Skeletal muscle satellite cell (primary cell): ENCODE measurements around the gene GDF11.

Experiments
- H3K27me3 ChIP-seq: 2 replicates; pipeline ENCODE4 v1.7.0; 2013; ENCODE audit warnings: low read length; ENCODE audit not compliant: control insufficient read depth, insufficient read depth
- H3K36me3 ChIP-seq: 2 replicates; pipeline ENCODE4 v1.7.0; 2013; ENCODE audit warnings: mild to moderate bottlenecking, control low read depth, low read length; ENCODE audit not compliant: insufficient read depth
- H3K4me1 ChIP-seq: 2 replicates; pipeline ENCODE4 v1.7.0; 2013; ENCODE audit warnings: low read length; ENCODE audit not compliant: control insufficient read depth, insufficient read depth
- H3K4me2 ChIP-seq: 2 replicates; pipeline ENCODE4 v1.7.0; 2013; ENCODE audit warnings: mild to moderate bottlenecking, low read length
- H3K4me3 ChIP-seq: 2 replicates; pipeline ENCODE4 v1.7.0; 2013; ENCODE audit warnings: low read length
- H3K9ac ChIP-seq: 2 replicates; pipeline ENCODE4 v1.7.0; 2013; ENCODE audit warnings: mild to moderate bottlenecking, low read depth, low read length, moderate library complexity
- H3K9me3 ChIP-seq: replicated peaks from 2 replicates; pipeline ENCODE4 v1.7.0; 2013; ENCODE audit warnings: mild to moderate bottlenecking, control low read depth, low read length

Gene GDF11

DNA sequence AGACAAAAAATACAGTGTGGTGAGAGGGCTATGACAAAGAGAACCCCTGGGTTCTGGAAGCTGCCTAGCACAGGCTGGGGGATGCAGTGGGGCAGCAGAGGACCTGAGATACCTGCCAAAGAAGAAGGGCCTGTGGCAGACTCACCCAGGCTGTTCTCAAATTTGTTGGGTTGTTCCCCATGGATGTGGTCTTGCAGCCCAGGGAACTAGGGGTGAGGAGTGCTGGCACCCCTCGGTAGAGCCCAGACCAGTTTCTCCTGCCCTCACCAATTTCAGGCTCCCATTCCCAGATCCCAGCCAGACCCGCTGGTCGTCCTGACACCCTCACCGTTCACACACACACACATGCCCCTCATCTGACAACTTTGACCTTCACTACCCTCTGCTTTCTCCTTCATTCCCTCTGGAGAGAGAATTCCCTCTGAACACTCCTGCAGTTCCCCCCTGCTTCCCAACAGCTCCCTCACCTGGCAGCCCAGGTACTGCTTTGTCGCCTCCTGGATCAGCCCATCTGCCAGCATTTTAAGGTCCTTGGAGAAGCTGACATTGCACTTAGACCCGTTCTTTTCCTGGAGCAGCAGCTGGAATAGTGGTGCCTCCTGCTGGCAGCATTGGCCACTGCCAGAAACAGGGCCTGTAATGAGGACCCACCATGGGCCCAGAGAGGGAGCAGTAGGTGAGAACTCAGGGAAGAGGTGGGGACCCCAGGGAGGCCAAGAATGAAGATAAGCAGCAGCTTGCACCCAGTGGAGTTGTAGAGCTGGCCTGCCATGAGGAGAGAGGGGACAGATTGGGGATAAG lies 5.9 kb upstream of the GDF11 start:
- Histone ChIP-seq H3K9ac (no peak overlapping the region), H3K27me3 (no peaks in the 10 kb centered on the region), H3K36me3 (no peaks in the 10 kb centered on the region), H3K9me3 (no peaks in the 10 kb centered on the region), H3K4me1 (peaks cover 10% of the 10 kb centered on the region), H3K4me3 (no peak overlapping the region), H3K4me2 (no peak overlapping the region)

DNA sequence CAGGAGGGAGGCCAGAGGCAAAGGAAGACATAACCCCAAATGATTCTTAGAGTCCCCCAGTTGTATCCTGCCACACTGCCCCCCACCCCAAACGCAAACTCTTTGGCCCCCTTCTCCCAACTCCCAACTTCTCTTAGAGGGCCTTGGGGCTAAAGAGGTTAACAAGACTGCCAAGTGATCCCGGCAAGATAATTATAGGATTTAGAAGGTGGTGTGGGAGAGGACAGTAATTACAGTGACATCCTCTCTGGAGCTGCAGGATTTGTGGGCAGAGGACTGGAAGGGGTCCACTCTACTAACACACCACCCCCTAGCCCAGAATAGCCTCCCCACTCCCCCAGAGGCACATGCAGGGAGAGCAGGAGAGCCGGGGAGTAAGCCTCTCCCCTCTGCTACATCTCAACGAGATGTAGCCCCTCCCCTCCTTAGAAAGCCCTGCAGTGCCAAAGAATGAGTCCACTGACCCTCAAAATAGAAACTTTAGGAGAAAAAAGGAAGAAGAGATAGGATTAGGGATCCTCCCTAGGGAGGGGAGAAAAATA lies 5.3 kb upstream of the GDF11 start:
- peak overlapping the region; percentile 69 for H3K4me3 ChIP-seq
- H3K9ac ChIP-seq, result peak overlapping the region; percentile 59
- H3K4me1 ChIP-seq, result peaks cover 13% of the 10 kb centered on the region
- H3K27me3 ChIP-seq, result no peaks in the 10 kb centered on the region
- H3K9me3 ChIP-seq, result no peaks in the 10 kb centered on the region
- H3K36me3 ChIP-seq, result no peaks in the 10 kb centered on the region
- peak overlapping the region; percentile 79 for H3K4me2 ChIP-seq

DNA sequence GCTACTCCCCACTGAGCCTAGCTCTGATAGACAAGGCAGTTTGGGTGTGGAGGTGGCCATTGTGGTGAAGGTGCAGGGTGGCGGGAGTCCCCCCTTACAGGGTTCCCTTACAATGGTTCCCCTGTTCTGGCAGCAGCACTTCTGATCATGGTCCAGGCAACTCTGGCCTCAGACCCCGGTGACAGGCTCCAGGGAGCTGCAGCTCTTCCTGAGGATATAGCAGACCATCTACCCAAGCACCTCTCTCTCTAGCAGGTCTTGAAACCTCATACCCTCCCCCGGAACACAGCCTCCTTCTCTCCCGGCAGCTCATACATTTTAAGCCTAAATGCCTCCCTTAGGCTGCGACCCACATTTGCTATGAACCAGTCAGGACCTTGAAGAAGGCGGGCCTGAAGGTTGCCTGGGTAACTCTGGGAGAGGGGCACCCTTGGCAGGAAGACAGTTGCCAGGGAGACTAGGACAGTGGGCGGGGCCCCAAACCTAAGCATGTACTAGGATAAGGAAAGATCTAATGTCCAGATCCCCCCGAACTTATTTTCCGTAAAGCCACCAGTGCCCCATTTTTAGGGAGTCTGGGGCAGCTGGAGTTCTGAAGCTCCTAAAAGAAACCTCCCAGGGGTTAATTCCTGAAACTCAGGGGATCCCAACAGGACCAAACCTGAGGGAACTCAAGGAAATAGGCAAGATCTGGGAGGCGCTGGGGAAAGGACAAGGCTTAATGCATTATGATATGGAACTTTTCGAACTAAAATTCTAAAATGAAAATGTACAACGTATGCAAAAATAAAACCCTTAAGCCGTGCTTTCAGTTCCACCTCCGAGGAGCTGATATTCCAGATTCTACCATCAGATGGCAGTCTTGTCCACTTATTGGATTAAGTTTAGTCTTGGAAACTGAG lies 4.5 kb upstream of the GDF11 start:
- Histone ChIP-seq H3K9ac (peak overlapping the region; percentile 59), H3K36me3 (no peaks in the 10 kb centered on the region), H3K4me2 (peak overlapping the region; percentile 79), H3K9me3 (no peaks in the 10 kb centered on the region), H3K27me3 (no peaks in the 10 kb centered on the region), H3K4me3 (peak overlapping the region; percentile 69), H3K4me1 (peaks cover 14% of the 10 kb centered on the region)

DNA sequence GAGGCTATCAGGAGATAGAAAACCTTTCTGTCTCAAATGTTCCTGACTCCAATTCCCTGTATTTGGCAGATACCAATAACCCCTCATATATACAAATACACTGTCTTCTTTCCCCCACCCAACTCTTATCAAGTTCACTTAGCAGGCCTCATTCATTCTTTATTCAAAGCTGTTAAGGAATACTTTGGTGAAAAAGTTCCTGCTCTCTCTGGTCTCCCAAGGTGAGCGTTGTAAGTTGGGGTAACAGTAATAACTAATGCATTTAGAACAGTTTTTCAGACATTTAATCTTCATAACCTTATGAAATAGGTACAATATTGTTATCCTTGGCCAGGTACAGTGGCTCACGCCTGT lies 3.9 kb upstream of the GDF11 start:
- peaks cover 15% of the 10 kb centered on the region for H3K4me1 ChIP-seq
- no peak overlapping the region for H3K4me3 ChIP-seq
- no peak overlapping the region for H3K9ac ChIP-seq
- H3K27me3 ChIP-seq, result no peaks in the 10 kb centered on the region
- H3K36me3 ChIP-seq, result no peaks in the 10 kb centered on the region
- no peaks in the 10 kb centered on the region for H3K9me3 ChIP-seq
- H3K4me2 ChIP-seq, result no peak overlapping the region

DNA sequence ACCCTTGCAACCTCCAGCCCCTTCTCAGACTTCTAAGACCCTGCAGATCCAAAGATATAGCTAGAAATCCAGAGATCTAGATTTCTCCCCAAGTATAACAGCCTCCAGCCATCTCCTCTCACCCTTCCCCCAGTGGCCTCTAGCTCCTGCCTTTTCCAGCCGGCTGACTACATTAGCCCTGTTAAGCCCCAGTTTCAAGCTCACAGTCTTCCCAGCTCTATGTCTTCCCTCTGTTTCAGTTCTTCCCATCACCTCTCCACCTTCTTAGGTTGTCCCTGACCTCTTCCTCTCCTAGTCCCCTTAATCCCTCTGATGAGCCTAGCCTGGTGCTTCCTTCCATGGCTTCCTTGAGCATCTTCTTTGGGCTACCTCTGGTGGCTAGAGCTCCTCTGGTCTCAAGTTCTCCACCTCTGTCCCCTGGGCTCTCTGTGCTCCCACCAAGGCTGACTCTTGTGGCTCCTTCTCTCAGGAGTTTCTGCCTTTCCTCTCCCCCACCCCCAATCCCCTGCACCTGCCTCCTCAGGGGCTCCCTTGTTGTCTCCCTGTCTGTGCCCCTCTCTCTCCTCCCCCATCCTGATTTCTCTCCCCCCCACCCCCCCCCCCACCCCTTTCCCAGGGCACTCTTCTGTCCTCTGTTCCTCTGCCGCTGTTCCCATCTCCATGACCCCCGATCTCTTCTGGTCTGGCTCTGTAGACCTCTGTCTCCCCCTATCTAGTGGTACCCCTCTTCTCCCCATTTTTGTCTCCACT lies 816 bp upstream of the GDF11 start:
- H3K9ac ChIP-seq, result peak overlapping the region; percentile 63
- H3K27me3 ChIP-seq, result no peaks in the 10 kb centered on the region
- no peaks in the 10 kb centered on the region for H3K36me3 ChIP-seq
- H3K9me3 ChIP-seq, result no peaks in the 10 kb centered on the region
- peak overlapping the region; percentile 86 for H3K4me2 ChIP-seq
- H3K4me1 ChIP-seq, result peaks cover 32% of the 10 kb centered on the region
- H3K4me3 ChIP-seq, result peak overlapping the region; percentile 69

DNA sequence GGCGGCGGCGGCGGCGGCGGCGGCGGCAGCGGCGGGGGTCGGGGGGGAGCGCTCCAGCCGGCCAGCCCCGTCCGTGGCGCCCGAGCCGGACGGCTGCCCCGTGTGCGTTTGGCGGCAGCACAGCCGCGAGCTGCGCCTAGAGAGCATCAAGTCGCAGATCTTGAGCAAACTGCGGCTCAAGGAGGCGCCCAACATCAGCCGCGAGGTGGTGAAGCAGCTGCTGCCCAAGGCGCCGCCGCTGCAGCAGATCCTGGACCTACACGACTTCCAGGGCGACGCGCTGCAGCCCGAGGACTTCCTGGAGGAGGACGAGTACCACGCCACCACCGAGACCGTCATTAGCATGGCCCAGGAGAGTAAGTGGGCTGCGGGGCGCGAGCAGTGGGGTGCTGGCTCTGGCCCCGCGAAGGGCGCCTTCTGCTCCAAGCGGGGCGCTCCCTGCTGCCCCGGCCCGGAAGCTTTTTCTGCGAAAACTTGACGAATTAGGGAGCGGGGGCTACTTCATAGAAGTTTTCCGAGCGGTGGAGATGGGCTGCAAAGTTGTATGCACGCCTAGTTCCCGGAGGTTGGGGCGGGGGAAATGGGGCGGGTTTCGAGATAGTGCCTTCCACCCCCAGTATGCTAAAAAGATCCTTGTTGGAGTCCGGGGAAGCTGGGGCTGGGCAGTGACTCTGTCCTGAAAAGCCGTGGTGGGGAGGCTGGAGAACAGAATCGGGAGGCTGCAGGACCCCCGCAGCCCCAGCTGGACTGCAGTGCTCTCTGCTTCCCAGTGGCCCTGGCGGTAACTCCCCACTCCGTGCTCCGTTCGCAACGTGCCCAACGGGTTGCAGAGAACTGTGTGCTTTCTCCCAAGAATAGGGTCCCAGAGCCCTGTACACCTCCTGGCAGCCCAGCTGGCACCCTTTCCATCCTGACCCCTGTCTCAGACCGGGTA lies 751 bp downstream of the GDF11 start:
- Histone ChIP-seq H3K4me2 (peak overlapping the region; percentile 97), H3K4me3 (peak overlapping the region; percentile 93), H3K9me3 (no peaks in the 10 kb centered on the region), H3K27me3 (no peaks in the 10 kb centered on the region), H3K4me1 (peaks cover 22% of the 10 kb centered on the region), H3K9ac (peak overlapping the region; percentile 67), H3K36me3 (peaks cover 1% of the 10 kb centered on the region)

DNA sequence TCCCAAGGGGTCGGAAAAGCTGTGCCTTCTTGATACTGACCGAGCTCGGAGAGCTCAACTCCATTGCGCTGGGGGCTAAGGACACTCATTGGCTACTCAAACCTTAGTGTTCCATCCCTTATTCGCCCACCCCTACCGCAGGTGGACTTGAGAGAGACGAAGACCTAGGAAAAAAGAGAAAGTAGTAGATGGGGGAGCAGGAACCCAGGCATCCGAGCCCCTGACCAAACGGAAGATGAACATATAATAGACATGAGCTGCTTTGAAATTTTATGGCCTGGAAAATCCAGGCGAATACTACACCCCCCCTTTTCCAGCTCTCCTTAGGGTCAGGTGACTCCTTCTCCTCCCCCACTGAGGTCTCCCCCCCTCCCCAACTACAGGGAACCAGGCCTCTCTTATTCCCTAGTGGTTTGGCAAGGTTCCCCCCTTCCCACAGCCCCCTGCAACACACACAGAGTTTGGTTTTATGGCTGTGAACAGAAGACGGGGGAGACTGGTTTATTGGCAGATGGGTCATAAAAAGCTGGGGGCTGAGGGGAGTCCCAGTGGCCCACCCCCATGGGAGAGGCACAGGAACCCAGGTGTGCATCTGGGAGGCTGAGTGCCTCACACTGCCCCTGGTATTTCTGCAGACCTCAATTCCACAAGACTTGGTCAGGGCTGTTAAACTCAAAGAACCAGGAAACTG lies 1.6 kb downstream of the GDF11 start:
- H3K9ac ChIP-seq, result peak overlapping the region; percentile 67
- H3K4me3 ChIP-seq, result peak overlapping the region; percentile 93
- peaks cover 22% of the 10 kb centered on the region for H3K4me1 ChIP-seq

DNA sequence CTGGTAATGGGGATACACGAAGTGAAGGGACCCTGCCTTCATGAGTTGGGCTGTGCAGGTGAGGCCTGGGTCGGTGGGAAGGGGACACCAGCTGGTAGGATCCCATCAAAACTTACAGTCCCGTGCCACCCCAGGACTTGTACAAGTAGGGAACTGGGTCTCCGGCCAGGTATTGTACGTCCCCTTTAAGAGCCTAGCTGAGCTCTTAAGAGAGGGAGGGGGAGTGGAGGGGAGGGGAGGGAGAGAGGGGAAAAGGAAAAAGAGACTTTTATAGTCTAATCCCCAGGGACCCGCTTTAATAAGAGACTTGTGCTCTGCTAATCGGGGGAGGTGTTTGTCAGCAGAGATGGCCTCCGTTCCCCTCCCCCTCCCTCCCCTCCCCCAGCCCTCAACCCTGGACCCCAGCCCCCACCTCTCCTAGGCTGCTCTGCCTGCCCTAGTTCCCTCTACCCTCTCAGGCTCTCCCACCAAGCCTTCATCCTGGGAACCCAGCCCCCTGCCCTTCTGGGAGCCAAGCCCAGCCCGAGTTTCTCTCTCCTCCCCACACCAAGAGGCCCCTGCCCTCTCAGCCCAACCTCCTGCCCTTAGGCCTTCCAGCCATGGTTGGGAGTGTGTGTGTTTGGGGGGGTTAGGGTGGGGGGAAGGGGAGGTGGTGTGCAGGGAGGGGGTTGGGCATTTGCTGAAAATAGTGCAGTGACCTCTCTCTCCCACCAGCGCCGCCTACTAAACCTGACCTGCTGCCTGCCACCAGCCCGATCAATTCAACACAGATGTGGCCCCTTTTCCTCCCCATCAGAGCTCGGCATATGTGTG lies 2.6 kb downstream of the GDF11 start:
- no peak overlapping the region for H3K9ac ChIP-seq
- H3K36me3 ChIP-seq, result peaks cover 13% of the 10 kb centered on the region
- H3K9me3 ChIP-seq, result no peaks in the 10 kb centered on the region
- H3K4me3 ChIP-seq, result peak overlapping the region; percentile 33
- peak overlapping the region; percentile 97 for H3K4me2 ChIP-seq
- no peaks in the 10 kb centered on the region for H3K27me3 ChIP-seq
- peaks cover 22% of the 10 kb centered on the region for H3K4me1 ChIP-seq

More for the DNA sequence above, 1.6 kb downstream of the GDF11 start:
- no peaks in the 10 kb centered on the region for H3K27me3 ChIP-seq
- no peaks in the 10 kb centered on the region for H3K9me3 ChIP-seq
- peaks cover 9% of the 10 kb centered on the region for H3K36me3 ChIP-seq
- peak overlapping the region; percentile 97 for H3K4me2 ChIP-seq

DNA sequence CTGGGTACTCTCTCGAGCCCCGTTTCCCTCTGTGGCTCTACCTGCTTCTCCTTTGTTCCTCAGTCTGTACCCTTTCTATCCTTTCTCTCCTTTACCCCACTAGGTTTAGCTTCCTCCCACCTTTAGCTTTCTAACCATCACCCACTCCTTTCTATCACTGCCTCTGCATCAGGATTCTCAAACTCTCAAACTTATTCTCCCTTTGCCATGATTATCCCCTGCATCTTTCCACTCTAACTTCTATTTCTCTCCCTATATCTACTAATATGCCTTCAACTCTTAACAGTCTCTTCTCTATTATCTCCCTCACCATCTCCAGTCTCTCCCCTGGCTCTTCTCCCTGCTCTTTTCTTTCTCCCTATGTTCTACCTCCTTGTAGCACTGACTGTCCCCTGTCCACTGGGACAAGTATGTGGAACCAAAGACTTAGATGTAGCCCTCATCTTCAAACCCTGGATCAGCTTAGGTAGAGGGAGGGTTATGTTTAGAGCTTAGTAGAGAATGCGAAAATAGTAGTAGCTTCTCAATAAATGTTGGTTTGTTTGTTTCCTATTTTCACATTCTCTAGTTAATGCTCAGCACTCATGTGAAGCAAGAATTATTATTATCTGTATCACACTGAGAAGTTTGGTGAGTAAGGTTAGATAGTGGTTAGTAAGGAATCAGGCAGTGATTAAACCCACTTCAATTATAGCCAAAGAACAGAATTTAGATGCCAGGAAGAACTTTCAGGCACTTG lies 3.4 kb downstream of the GDF11 start:
- no peaks in the 10 kb centered on the region for H3K27me3 ChIP-seq
- peaks cover 22% of the 10 kb centered on the region for H3K4me1 ChIP-seq
- peaks cover 21% of the 10 kb centered on the region for H3K36me3 ChIP-seq
- no peak overlapping the region for H3K4me3 ChIP-seq
- no peak overlapping the region for H3K4me2 ChIP-seq
- H3K9me3 ChIP-seq, result no peaks in the 10 kb centered on the region
- no peak overlapping the region for H3K9ac ChIP-seq
